WTC11 (cell line): ENCODE results near the gene EVA1A.

Experiments used
- ETV6 ChIP-seq: sonication (generic); formaldehyde crosslinking; IDR thresholded peaks from 2 replicates; pipeline ENCODE4 v1.8.1; 2022; ENCODE audit warnings: mild to moderate bottlenecking, missing genetic modification reagents
- FOXJ3 ChIP-seq: sonication (generic); formaldehyde crosslinking; IDR thresholded peaks from 2 replicates; pipeline ENCODE4 v1.9.0; 2021; ENCODE audit warnings: missing genetic modification reagents, mild to moderate bottlenecking, borderline replicate concordance
- GABPB1 ChIP-seq: sonication (generic); formaldehyde crosslinking; IDR thresholded peaks from 2 replicates; pipeline ENCODE4 v1.8.1; 2023; ENCODE audit warnings: mild to moderate bottlenecking, missing genetic modification reagents
- JUN ChIP-seq: sonication (generic); formaldehyde crosslinking; IDR thresholded peaks from 2 replicates; pipeline ENCODE4 v1.8.0; 2023; ENCODE audit warnings: mild to moderate bottlenecking, missing genetic modification reagents
- MLX ChIP-seq: sonication (generic); formaldehyde crosslinking; IDR thresholded peaks from 2 replicates; pipeline ENCODE4 v1.8.1; 2023; ENCODE audit warnings: mild to moderate bottlenecking, missing genetic modification reagents, moderate library complexity
- NR1H2 ChIP-seq: sonication (generic); formaldehyde crosslinking; IDR thresholded peaks from 2 replicates; pipeline ENCODE4 v1.9.0; 2021; ENCODE audit warnings: mild to moderate bottlenecking, moderate library complexity, missing genetic modification reagents
- NR3C1 ChIP-seq: sonication (generic); formaldehyde crosslinking; conservative IDR thresholded peaks from 2 replicates; pipeline ENCODE4 v1.8.1; 2023; ENCODE audit warnings: low read depth, mild to moderate bottlenecking, missing genetic modification reagents
- ZNF232 ChIP-seq: sonication (generic); formaldehyde crosslinking; IDR thresholded peaks from 2 replicates; pipeline ENCODE4 v1.8.0; 2022; ENCODE audit warnings: mild to moderate bottlenecking, missing genetic modification reagents
- ZNF512 ChIP-seq: sonication (generic); formaldehyde crosslinking; IDR thresholded peaks from 2 replicates; pipeline ENCODE4 v1.8.1; 2022; ENCODE audit warnings: missing genetic modification reagents, borderline replicate concordance
- ZNF532 ChIP-seq: fragments of 250-450 bp; sonication (Bioruptor Pico); IDR thresholded peaks from 2 replicates; pipeline ENCODE4 v1.9.0; 2021; ENCODE audit warnings: mild to moderate bottlenecking, borderline replicate concordance
- TF ChIP-seq, protein P1 (sequence below): fragments of 200-600 bp; IDR thresholded peaks from 2 replicates; pipeline ENCODE4 v1.8.0; 2022; ENCODE audit warnings: antibody characterized with exemption
- TF ChIP-seq, protein P2 (sequence below): sonication (generic); formaldehyde crosslinking; IDR thresholded peaks from 2 replicates; pipeline ENCODE4 v1.8.0; 2022; ENCODE audit warnings: mild to moderate bottlenecking, missing genetic modification reagents
- TF ChIP-seq, protein P3 (sequence below): sonication (generic); formaldehyde crosslinking; IDR thresholded peaks from 2 replicates; pipeline ENCODE4 v1.8.1; 2023; ENCODE audit warnings: mild to moderate bottlenecking, missing genetic modification reagents

- TF ChIP-seq ZNF232 (CRISPR knock-in tag) = no peak
- TF ChIP-seq, protein P1, sequence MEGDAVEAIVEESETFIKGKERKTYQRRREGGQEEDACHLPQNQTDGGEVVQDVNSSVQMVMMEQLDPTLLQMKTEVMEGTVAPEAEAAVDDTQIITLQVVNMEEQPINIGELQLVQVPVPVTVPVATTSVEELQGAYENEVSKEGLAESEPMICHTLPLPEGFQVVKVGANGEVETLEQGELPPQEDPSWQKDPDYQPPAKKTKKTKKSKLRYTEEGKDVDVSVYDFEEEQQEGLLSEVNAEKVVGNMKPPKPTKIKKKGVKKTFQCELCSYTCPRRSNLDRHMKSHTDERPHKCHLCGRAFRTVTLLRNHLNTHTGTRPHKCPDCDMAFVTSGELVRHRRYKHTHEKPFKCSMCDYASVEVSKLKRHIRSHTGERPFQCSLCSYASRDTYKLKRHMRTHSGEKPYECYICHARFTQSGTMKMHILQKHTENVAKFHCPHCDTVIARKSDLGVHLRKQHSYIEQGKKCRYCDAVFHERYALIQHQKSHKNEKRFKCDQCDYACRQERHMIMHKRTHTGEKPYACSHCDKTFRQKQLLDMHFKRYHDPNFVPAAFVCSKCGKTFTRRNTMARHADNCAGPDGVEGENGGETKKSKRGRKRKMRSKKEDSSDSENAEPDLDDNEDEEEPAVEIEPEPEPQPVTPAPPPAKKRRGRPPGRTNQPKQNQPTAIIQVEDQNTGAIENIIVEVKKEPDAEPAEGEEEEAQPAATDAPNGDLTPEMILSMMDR = no peak
- TF ChIP-seq, protein P2, sequence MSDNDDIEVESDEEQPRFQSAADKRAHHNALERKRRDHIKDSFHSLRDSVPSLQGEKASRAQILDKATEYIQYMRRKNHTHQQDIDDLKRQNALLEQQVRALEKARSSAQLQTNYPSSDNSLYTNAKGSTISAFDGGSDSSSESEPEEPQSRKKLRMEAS (CRISPR knock-in tag) = no peak
- TF ChIP-seq NR1H2 (CRISPR knock-in tag) = no peak
- TF ChIP-seq GABPB1 (CRISPR knock-in tag) = no peak
- no peak for TF ChIP-seq MLX (CRISPR knock-in tag)
- TF ChIP-seq JUN (CRISPR knock-in tag) = no peak
- TF ChIP-seq ZNF532 (CRISPR knock-in tag) = no peak
- TF ChIP-seq ETV6 (CRISPR knock-in tag) = no peak
- TF ChIP-seq FOXJ3 (CRISPR knock-in tag) = no peak
- no peak for TF ChIP-seq ZNF512 (CRISPR knock-in tag)
- TF ChIP-seq, protein P3, sequence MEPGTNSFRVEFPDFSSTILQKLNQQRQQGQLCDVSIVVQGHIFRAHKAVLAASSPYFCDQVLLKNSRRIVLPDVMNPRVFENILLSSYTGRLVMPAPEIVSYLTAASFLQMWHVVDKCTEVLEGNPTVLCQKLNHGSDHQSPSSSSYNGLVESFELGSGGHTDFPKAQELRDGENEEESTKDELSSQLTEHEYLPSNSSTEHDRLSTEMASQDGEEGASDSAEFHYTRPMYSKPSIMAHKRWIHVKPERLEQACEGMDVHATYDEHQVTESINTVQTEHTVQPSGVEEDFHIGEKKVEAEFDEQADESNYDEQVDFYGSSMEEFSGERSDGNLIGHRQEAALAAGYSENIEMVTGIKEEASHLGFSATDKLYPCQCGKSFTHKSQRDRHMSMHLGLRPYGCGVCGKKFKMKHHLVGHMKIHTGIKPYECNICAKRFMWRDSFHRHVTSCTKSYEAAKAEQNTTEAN (CRISPR knock-in tag) = no peak
- TF ChIP-seq NR3C1 (CRISPR knock-in tag) = no peak
Measured at GRCh38 chr2:75488157-75488556, 72.6 kb downstream of the EVA1A start.
